GM21619 (cell line): ENCODE results near the gene LRRC25.

Experiments
- ATAC-seq: cut with Tn5 transposase; IDR thresholded peaks from one replicate; pipeline ENCODE4 v1.9.1; 2021; ENCODE audit not compliant: unreplicated experiment

LRRC25 gene

GRCh38 chr19:18348171-18348570, 49.3 kb downstream of the LRRC25 start:
- no peak for ATAC-seq

GRCh38 chr19:18346091-18346490, 51.3 kb downstream of the LRRC25 start:
- ATAC-seq: no peak

GRCh38 chr19:18345296-18345695, 52.1 kb downstream of the LRRC25 start:
- ATAC-seq: no peak

- no peak for ATAC-seq
Observed at GRCh38 chr19:18344582-18344950, 52.9 kb downstream of the LRRC25 start.

DNA sequence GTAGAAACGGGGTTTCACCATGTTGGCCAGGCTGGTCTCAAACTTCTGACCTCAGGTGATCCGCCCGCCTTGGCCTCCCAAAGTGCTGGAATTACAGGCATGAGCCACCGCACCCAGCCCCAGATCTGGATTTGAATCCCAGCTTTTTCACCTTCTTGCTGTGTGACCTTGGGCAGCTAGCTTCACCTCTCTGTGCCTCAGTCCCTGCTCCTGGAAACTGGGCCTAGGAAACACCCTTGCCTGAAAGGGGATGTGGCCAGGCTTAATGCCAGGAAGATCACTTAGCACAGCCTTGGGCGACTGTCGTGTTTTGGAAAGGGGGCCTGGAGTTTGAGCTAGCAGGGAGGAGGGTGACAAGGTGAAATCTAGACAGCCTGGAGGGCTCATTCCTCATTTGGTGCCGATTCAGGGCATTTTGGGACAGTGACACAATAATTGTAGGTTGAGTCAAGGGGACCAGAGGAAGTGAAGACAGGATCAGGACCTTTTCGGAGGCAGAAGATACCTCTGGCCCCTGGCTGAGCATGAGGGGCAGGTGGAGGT, 55.3 kb downstream of the LRRC25 start:
- ATAC-seq: no peak
